ENCODE measurements around the gene MEIS1.

DNA sequence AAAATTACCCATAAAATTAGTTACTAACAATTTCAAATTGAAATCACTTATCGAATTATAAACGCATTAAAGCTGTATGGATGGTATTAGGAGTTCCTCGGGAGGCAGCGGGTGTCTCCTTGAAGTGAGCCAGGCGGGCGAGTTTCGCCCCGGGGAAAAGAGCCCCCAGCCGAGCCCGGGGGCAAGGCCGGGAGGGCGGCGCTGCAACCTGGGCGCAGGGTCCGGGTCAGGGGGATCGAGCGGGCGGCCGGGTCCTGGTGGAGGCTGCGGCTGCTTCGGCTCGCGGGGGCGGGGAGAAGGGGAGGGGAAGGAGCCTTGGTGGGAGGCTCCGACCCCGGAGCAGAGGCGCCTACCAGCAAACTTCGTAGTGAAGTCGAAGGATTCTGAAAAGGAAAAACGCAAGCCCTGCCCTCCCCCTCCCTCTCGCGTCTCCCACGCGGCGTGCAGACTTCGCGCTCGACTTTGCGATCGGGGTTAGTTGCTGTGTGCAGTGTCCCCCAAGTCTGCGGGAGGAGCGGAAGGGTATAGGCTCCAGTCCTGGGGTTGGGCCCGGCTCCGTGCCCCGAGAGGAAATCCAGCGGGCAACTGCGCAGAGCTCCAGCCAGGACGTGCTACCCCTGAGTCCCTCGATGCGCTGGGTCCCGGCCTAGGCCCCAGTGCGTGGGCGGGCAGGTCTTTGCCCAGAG lies 140.8 kb downstream of the MEIS1 start:
- TF ChIP-seq, protein P1, sequence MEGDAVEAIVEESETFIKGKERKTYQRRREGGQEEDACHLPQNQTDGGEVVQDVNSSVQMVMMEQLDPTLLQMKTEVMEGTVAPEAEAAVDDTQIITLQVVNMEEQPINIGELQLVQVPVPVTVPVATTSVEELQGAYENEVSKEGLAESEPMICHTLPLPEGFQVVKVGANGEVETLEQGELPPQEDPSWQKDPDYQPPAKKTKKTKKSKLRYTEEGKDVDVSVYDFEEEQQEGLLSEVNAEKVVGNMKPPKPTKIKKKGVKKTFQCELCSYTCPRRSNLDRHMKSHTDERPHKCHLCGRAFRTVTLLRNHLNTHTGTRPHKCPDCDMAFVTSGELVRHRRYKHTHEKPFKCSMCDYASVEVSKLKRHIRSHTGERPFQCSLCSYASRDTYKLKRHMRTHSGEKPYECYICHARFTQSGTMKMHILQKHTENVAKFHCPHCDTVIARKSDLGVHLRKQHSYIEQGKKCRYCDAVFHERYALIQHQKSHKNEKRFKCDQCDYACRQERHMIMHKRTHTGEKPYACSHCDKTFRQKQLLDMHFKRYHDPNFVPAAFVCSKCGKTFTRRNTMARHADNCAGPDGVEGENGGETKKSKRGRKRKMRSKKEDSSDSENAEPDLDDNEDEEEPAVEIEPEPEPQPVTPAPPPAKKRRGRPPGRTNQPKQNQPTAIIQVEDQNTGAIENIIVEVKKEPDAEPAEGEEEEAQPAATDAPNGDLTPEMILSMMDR (conservative IDR thresholded peaks at IDR 0.05; ENCODE audit: low read depth, low read length) = no peak
- TF ChIP-seq EZH2phosphoT487 (IDR thresholded peaks at IDR 0.05; ENCODE audit: borderline replicate concordance, low read length) = no peak
